GM19099 (cell line): ENCODE data around the gene EPB41L2.

Experiments used
- POLR2A ChIP-seq: IDR thresholded peaks from 3 replicates; pipeline ENCODE4 v1.6.1; 2011; ENCODE audit warnings: low read depth; ENCODE audit not compliant: insufficient read length; ENCODE audit errors: extremely low read depth

Gene EPB41L2

GRCh38 chr6:131003488-131004386 is 59.3 kb downstream of the EPB41L2 start:
- no peak for TF ChIP-seq POLR2A

GRCh38 chr6:131002661-131002980 is 60.4 kb downstream of the EPB41L2 start:
- TF ChIP-seq POLR2A, result no peak

- no peak for TF ChIP-seq POLR2A
Observed at GRCh38 chr6:131001945-131002660, 60.9 kb downstream of the EPB41L2 start.

GRCh38 chr6:131001111-131001736 is 61.8 kb downstream of the EPB41L2 start:
- TF ChIP-seq POLR2A, result no peak

GRCh38 chr6:131000544-131000943 is 62.5 kb downstream of the EPB41L2 start:
- no peak for TF ChIP-seq POLR2A

GRCh38 chr6:130997061-130997753 is 65.8 kb downstream of the EPB41L2 start:
- TF ChIP-seq POLR2A, result no peak

- TF ChIP-seq POLR2A, result no peak
Observed at GRCh38 chr6:130996635-130997034, 66.4 kb downstream of the EPB41L2 start.

- TF ChIP-seq POLR2A, result no peak
Observed at GRCh38 chr6:130995783-130996447, 67.1 kb downstream of the EPB41L2 start.

GRCh38 chr6:130994319-130995097 is 68.5 kb downstream of the EPB41L2 start:
- TF ChIP-seq POLR2A, result no peak

- no peak for TF ChIP-seq POLR2A
Observed at GRCh38 chr6:130993292-130993765, 69.7 kb downstream of the EPB41L2 start.

GRCh38 chr6:130991422-130992137 is 71.5 kb downstream of the EPB41L2 start:
- TF ChIP-seq POLR2A, result no peak

GRCh38 chr6:130985115-130985514 is 77.9 kb downstream of the EPB41L2 start:
- TF ChIP-seq POLR2A, result no peak

GRCh38 chr6:130982941-130983456 is 80.0 kb downstream of the EPB41L2 start:
- TF ChIP-seq POLR2A, result no peak
